HEK293 (cell line): ENCODE data around the gene HINFP.

Source experiments
- HOXA7 ChIP-seq: sonication (generic); formaldehyde crosslinking; IDR thresholded peaks from 2 replicates; pipeline ENCODE4 v1.8.1; 2022; ENCODE audit warnings: missing genetic modification reagents, borderline replicate concordance
- PRDM1 ChIP-seq: fragments of 450-650 bp; formaldehyde crosslinking; IDR thresholded peaks from 2 replicates; pipeline ENCODE4; 2016; ENCODE audit warnings: missing biosample characterization, missing genetic modification characterization
- ZIC2 ChIP-seq: fragments of 450-650 bp; formaldehyde crosslinking; IDR thresholded peaks from 2 replicates; pipeline ENCODE4 v1.5.1; 2016; ENCODE audit warnings: missing biosample characterization, missing genetic modification characterization
- ZNF211 ChIP-seq: fragments of 450-650 bp; formaldehyde crosslinking; IDR thresholded peaks from 2 replicates; pipeline ENCODE4 v1.5.1; 2016; ENCODE audit warnings: low read depth, missing biosample characterization, missing genetic modification characterization
- ZNF391 ChIP-seq: fragments of 450-650 bp; formaldehyde crosslinking; IDR thresholded peaks from 2 replicates; pipeline ENCODE4 v1.5.1; 2016; ENCODE audit warnings: low read depth, missing biosample characterization, missing genetic modification characterization, borderline replicate concordance
- ZNF560 ChIP-seq: fragments of 450-650 bp; formaldehyde crosslinking; IDR thresholded peaks from 2 replicates; pipeline ENCODE4 v1.5.1; 2017; ENCODE audit warnings: missing biosample characterization, missing genetic modification characterization, borderline replicate concordance
- ZNF600 ChIP-seq: fragments of 450-650 bp; formaldehyde crosslinking; IDR thresholded peaks from 2 replicates; pipeline ENCODE4 v1.5.1; 2016; ENCODE audit warnings: missing biosample characterization, missing genetic modification characterization
- ZNF701 ChIP-seq: fragments of 450-650 bp; formaldehyde crosslinking; IDR thresholded peaks from 2 replicates; pipeline ENCODE4 v1.5.1; 2016; ENCODE audit warnings: missing biosample characterization, missing genetic modification characterization
- ZNF776 ChIP-seq: fragments of 450-650 bp; formaldehyde crosslinking; IDR thresholded peaks from 2 replicates; pipeline ENCODE4 v1.5.0; 2017; ENCODE audit warnings: missing biosample characterization, missing genetic modification characterization, borderline replicate concordance
- ZSCAN16 ChIP-seq: fragments of 450-650 bp; formaldehyde crosslinking; IDR thresholded peaks from 2 replicates; pipeline ENCODE4 v1.5.1; 2016; ENCODE audit warnings: missing biosample characterization, missing genetic modification characterization
- TF ChIP-seq, protein P1 (sequence below): fragments of 450-650 bp; formaldehyde crosslinking; IDR thresholded peaks from 2 replicates; pipeline ENCODE4 v1.5.1; 2016; ENCODE audit warnings: missing biosample characterization, missing genetic modification characterization
- TF ChIP-seq, protein P2 (sequence below): fragments of 450-650 bp; formaldehyde crosslinking; IDR thresholded peaks from 2 replicates; pipeline ENCODE4 v1.5.1; 2016; ENCODE audit warnings: missing biosample characterization, missing genetic modification characterization, borderline replicate concordance
- TF ChIP-seq, protein P3 (sequence below): fragments of 450-650 bp; formaldehyde crosslinking; IDR thresholded peaks from 2 replicates; pipeline ENCODE4 v1.5.1; 2016; ENCODE audit warnings: missing biosample characterization, missing genetic modification characterization
- TF ChIP-seq, protein P4 (sequence below): fragments of 450-650 bp; formaldehyde crosslinking; IDR thresholded peaks from 2 replicates; pipeline ENCODE4 v1.5.1; 2016; ENCODE audit warnings: missing biosample characterization, missing genetic modification characterization
- TF ChIP-seq, protein P5 (sequence below): fragments of 450-650 bp; formaldehyde crosslinking; conservative IDR thresholded peaks from 2 replicates; pipeline ENCODE4 v1.5.1; 2016; ENCODE audit warnings: low read depth, missing biosample characterization, missing genetic modification characterization
- TF ChIP-seq, protein P6 (sequence below): fragments of 450-650 bp; formaldehyde crosslinking; IDR thresholded peaks from 2 replicates; pipeline ENCODE4 v1.5.1; 2016; ENCODE audit warnings: missing biosample characterization, missing genetic modification characterization
- TF ChIP-seq, protein P7 (sequence below): fragments of 450-650 bp; formaldehyde crosslinking; IDR thresholded peaks from 2 replicates; pipeline ENCODE4 v1.5.1; 2016; ENCODE audit warnings: missing biosample characterization, missing genetic modification characterization
- TF ChIP-seq, protein P8 (sequence below): fragments of 450-650 bp; IDR thresholded peaks from 2 replicates; pipeline ENCODE4 v1.5.1; 2018; ENCODE audit warnings: missing biosample characterization, mild to moderate bottlenecking, missing genetic modification characterization

Gene HINFP

DNA sequence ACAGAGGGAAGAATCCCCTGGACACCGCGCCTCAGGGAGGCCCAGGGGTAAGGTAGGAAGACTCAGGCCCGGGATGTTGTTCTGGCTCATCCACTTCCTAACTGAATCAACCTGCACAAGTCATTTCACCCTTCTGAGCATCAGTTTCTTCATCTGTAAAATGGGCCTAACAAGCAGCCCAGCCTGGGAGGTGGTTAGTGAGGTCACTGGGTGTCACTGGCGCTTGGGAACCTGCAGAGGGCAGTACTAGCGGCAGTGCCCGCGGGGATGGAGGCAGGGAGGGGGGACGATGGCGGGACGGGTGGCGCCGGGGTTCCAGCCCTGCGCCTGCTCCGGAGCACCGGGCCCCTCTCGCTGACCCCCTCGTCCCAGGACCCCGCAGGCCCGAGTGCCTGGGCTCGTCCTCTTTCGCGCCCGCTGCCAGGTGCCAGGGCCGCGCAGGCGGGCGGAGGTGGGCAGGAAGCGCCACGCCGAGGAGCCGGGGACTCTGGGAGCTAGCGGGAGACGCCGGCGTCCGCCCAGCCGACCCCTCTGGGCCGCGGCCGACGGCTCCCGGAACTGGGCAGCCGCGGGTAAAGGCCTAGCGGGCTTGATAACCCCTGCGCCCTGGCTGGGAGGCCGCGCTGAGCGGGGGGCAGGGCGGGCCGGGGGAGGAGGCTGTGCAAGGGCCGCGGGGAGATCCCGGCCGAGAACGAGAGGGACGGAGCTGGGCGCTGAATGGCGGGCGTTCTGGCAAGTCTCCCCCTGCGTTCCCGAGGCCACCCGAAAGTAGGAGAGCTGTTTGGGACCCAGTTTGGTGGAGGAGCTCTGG, 47.3 kb downstream of the HINFP start, which contains the start of gene NLRX1 (continued):
- TF ChIP-seq, protein P1, sequence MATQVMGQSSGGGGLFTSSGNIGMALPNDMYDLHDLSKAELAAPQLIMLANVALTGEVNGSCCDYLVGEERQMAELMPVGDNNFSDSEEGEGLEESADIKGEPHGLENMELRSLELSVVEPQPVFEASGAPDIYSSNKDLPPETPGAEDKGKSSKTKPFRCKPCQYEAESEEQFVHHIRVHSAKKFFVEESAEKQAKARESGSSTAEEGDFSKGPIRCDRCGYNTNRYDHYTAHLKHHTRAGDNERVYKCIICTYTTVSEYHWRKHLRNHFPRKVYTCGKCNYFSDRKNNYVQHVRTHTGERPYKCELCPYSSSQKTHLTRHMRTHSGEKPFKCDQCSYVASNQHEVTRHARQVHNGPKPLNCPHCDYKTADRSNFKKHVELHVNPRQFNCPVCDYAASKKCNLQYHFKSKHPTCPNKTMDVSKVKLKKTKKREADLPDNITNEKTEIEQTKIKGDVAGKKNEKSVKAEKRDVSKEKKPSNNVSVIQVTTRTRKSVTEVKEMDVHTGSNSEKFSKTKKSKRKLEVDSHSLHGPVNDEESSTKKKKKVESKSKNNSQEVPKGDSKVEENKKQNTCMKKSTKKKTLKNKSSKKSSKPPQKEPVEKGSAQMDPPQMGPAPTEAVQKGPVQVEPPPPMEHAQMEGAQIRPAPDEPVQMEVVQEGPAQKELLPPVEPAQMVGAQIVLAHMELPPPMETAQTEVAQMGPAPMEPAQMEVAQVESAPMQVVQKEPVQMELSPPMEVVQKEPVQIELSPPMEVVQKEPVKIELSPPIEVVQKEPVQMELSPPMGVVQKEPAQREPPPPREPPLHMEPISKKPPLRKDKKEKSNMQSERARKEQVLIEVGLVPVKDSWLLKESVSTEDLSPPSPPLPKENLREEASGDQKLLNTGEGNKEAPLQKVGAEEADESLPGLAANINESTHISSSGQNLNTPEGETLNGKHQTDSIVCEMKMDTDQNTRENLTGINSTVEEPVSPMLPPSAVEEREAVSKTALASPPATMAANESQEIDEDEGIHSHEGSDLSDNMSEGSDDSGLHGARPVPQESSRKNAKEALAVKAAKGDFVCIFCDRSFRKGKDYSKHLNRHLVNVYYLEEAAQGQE (tag by site-specific recombination) = no peak; the same call in 1 of the 2 replicates
- TF ChIP-seq, protein P2, sequence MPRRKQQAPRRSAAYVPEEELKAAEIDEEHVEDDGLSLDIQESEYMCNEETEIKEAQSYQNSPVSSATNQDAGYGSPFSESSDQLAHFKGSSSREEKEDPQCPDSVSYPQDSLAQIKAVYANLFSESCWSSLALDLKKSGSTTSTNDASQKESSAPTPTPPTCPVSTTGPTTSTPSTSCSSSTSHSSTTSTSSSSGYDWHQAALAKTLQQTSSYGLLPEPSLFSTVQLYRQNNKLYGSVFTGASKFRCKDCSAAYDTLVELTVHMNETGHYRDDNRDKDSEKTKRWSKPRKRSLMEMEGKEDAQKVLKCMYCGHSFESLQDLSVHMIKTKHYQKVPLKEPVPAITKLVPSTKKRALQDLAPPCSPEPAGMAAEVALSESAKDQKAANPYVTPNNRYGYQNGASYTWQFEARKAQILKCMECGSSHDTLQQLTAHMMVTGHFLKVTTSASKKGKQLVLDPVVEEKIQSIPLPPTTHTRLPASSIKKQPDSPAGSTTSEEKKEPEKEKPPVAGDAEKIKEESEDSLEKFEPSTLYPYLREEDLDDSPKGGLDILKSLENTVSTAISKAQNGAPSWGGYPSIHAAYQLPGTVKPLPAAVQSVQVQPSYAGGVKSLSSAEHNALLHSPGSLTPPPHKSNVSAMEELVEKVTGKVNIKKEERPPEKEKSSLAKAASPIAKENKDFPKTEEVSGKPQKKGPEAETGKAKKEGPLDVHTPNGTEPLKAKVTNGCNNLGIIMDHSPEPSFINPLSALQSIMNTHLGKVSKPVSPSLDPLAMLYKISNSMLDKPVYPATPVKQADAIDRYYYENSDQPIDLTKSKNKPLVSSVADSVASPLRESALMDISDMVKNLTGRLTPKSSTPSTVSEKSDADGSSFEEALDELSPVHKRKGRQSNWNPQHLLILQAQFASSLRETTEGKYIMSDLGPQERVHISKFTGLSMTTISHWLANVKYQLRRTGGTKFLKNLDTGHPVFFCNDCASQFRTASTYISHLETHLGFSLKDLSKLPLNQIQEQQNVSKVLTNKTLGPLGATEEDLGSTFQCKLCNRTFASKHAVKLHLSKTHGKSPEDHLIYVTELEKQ = no peak
- TF ChIP-seq, protein P3, sequence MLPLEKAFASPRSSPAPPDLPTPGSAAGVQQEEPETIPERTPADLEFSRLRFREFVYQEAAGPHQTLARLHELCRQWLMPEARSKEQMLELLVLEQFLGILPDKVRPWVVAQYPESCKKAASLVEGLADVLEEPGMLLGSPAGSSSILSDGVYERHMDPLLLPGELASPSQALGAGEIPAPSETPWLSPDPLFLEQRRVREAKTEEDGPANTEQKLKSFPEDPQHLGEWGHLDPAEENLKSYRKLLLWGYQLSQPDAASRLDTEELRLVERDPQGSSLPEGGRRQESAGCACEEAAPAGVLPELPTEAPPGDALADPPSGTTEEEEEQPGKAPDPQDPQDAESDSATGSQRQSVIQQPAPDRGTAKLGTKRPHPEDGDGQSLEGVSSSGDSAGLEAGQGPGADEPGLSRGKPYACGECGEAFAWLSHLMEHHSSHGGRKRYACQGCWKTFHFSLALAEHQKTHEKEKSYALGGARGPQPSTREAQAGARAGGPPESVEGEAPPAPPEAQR (tag by site-specific recombination) = 0 out of 2 replicates have a peak, but pooled peaks have one; percentile 39
- 0 out of 2 replicates have a peak, but pooled peaks have one; percentile 24 for TF ChIP-seq ZIC2 (tag by site-specific recombination)
- TF ChIP-seq, protein P4, sequence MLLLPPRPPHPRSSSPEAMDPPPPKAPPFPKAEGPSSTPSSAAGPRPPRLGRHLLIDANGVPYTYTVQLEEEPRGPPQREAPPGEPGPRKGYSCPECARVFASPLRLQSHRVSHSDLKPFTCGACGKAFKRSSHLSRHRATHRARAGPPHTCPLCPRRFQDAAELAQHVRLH = peak; percentile 95
- TF ChIP-seq ZNF560 (tag by site-specific recombination) = no peak
- TF ChIP-seq, protein P5, sequence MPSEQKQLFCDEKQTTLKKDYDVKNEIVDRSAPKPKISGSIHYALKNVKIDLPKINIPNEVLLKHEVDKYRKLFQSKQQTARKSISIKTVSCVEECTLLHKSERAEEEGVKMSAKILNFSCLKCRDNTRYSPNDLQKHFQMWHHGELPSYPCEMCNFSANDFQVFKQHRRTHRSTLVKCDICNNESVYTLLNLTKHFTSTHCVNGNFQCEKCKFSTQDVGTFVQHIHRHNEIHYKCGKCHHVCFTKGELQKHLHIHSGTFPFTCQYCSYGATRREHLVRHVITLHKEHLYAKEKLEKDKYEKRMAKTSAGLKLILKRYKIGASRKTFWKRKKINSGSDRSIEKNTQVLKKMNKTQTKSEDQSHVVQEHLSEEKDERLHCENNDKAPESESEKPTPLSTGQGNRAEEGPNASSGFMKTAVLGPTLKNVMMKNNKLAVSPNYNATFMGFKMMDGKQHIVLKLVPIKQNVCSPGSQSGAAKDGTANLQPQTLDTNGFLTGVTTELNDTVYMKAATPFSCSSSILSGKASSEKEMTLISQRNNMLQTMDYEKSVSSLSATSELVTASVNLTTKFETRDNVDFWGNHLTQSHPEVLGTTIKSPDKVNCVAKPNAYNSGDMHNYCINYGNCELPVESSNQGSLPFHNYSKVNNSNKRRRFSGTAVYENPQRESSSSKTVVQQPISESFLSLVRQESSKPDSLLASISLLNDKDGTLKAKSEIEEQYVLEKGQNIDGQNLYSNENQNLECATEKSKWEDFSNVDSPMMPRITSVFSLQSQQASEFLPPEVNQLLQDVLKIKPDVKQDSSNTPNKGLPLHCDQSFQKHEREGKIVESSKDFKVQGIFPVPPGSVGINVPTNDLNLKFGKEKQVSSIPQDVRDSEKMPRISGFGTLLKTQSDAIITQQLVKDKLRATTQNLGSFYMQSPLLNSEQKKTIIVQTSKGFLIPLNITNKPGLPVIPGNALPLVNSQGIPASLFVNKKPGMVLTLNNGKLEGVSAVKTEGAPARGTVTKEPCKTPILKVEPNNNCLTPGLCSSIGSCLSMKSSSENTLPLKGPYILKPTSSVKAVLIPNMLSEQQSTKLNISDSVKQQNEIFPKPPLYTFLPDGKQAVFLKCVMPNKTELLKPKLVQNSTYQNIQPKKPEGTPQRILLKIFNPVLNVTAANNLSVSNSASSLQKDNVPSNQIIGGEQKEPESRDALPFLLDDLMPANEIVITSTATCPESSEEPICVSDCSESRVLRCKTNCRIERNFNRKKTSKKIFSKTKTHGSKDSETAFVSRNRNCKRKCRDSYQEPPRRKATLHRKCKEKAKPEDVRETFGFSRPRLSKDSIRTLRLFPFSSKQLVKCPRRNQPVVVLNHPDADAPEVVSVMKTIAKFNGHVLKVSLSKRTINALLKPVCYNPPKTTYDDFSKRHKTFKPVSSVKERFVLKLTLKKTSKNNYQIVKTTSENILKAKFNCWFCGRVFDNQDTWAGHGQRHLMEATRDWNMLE (tag by site-specific recombination) = no peak
- no peak for TF ChIP-seq HOXA7
- TF ChIP-seq ZNF391 (tag by site-specific recombination) = peak; percentile 76; the same call in 1 of the 2 replicates
- no peak for TF ChIP-seq ZNF211
- TF ChIP-seq, protein P6, sequence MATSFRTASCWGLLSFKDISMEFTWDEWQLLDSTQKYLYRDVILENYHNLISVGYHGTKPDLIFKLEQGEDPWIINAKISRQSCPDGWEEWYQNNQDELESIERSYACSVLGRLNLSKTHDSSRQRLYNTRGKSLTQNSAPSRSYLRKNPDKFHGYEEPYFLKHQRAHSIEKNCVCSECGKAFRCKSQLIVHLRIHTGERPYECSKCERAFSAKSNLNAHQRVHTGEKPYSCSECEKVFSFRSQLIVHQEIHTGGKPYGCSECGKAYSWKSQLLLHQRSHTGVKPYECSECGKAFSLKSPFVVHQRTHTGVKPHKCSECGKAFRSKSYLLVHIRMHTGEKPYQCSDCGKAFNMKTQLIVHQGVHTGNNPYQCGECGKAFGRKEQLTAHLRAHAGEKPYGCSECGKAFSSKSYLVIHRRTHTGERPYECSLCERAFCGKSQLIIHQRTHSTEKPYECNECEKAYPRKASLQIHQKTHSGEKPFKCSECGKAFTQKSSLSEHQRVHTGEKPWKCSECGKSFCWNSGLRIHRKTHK = no peak
- no peak for TF ChIP-seq ZNF776 (tag by site-specific recombination)
- TF ChIP-seq ZSCAN16 (tag by site-specific recombination) = no peak
- TF ChIP-seq, protein P7, sequence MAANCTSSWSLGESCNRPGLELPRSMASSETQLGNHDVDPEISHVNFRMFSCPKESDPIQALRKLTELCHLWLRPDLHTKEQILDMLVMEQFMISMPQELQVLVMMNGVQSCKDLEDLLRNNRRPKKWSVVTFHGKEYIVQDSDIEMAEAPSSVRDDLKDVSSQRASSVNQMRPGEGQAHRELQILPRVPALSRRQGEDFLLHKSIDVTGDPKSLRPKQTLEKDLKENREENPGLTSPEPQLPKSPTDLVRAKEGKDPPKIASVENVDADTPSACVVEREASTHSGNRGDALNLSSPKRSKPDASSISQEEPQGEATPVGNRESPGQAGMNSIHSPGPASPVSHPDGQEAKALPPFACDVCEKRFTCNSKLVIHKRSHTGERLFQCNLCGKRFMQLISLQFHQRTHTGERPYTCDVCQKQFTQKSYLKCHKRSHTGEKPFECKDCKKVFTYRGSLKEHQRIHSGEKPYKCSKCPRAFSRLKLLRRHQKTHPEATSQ (tag by site-specific recombination) = no peak; the same call in 1 of the 2 replicates
- TF ChIP-seq ZNF701 = no peak
- TF ChIP-seq, protein P8, sequence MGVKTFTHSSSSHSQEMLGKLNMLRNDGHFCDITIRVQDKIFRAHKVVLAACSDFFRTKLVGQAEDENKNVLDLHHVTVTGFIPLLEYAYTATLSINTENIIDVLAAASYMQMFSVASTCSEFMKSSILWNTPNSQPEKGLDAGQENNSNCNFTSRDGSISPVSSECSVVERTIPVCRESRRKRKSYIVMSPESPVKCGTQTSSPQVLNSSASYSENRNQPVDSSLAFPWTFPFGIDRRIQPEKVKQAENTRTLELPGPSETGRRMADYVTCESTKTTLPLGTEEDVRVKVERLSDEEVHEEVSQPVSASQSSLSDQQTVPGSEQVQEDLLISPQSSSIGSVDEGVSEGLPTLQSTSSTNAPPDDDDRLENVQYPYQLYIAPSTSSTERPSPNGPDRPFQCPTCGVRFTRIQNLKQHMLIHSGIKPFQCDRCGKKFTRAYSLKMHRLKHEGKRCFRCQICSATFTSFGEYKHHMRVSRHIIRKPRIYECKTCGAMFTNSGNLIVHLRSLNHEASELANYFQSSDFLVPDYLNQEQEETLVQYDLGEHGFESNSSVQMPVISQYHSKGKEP (tag by site-specific recombination) = no peak
- TF ChIP-seq ZNF600 (tag by site-specific recombination) = peak; percentile 49; the same call in 1 of the 2 replicates
- TF ChIP-seq PRDM1 = no peak
